ENCODE results near the gene TNPO3. TPM values are rescaled to one million over a fixed set of nuclear protein-coding genes. Genes with fewer than 3 reads are reported as not detected.

The TNPO3 gene
- polyA plus RNA-seq, 1 donor from 2014 or later = 47.7 TPM

DNA sequence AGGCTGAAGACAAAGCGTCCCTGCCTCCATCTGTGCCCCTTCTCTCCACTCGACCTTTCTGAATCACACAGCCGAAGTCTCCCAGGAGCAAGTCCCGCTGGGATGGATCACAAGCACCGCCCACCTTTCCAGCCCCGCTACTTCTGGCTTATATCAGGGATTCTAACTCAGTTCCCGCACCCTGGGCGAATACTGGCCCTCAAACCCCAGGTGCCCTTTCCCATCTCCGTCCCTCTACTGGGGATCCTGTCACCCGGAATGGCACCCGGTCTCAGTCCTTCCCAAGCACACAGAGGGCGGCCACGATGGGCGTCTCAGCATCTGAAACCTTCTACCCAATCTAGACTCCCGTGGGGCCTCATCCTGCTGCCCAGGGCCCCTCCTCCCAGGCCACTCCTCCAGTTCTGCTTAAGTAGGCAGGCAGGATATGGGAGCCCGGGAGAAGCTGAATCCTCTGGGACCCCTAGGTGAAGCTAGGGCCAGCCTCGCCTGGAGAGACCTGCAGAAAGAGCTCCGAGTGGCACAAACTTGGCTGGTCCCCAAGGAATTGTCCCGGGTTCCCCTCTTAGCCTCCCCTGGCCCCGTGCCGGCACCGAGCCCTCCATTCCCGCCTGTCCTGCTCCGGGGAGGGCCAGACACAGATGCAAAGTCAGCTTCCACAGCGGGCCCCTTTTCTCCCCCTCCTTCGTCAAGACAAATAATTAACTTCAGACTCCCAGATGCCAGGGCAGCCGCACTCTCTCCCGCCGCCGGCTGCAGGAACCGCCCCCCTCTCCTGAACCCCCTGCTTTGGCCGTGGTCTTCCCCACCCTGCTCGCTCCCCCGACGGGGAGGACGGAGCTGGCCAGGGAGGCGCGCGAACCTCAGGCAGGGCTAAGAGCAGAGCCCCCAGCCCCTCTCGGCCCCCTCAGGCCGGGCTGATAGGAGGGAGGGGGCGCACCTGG lies 145.0 kb downstream of the TNPO3 start:
- Histone ChIP-seq H4K20me1 (ENCODE audit: insufficient read depth) (no peaks in the 10 kb centered on the region), H3K27me3 (ENCODE audit: insufficient read depth, low read depth, low read length) (peaks cover 30% of the 10 kb centered on the region), H3K4me3 (ENCODE audit: low read length) (no peak overlapping the region), H3K79me2 (replicated peaks; ENCODE audit: insufficient read depth, low read length) (no peaks in the 10 kb centered on the region), H3K9ac (ENCODE audit: low read length) (no peak overlapping the region), H3K36me3 (ENCODE audit: insufficient read depth, low read length) (no peaks in the 10 kb centered on the region), H3K9me3 (ENCODE audit: low read length) (no peaks in the 10 kb centered on the region), H2AFZ (ENCODE audit: low read depth, low read length) (no peak overlapping the region), H3K27ac (ENCODE audit: low read length) (no peak overlapping the region), H3K4me2 (ENCODE audit: low read length) (no peak overlapping the region), H3F3A (ENCODE audit: insufficient read depth, low read length, poor library complexity, severe bottlenecking) (no peaks in the 10 kb centered on the region), H3K9me2 (ENCODE audit: insufficient read depth, low read length) (no peaks in the 10 kb centered on the region)
- TF ChIP-seq REST (IDR thresholded peaks at IDR 0.05; ENCODE audit: borderline replicate concordance) = no peak
- no peak for TF ChIP-seq POLR2AphosphoS5 (IDR thresholded peaks at IDR 0.05)
- no peak for TF ChIP-seq SMC3 (conservative IDR thresholded peaks at IDR 0.05; ENCODE audit: poor library complexity)
- TF ChIP-seq, protein P1, sequence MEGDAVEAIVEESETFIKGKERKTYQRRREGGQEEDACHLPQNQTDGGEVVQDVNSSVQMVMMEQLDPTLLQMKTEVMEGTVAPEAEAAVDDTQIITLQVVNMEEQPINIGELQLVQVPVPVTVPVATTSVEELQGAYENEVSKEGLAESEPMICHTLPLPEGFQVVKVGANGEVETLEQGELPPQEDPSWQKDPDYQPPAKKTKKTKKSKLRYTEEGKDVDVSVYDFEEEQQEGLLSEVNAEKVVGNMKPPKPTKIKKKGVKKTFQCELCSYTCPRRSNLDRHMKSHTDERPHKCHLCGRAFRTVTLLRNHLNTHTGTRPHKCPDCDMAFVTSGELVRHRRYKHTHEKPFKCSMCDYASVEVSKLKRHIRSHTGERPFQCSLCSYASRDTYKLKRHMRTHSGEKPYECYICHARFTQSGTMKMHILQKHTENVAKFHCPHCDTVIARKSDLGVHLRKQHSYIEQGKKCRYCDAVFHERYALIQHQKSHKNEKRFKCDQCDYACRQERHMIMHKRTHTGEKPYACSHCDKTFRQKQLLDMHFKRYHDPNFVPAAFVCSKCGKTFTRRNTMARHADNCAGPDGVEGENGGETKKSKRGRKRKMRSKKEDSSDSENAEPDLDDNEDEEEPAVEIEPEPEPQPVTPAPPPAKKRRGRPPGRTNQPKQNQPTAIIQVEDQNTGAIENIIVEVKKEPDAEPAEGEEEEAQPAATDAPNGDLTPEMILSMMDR (IDR thresholded peaks at IDR 0.05; ENCODE audit: poor library complexity, severe bottlenecking) = no peak
- no peak for TF ChIP-seq MXI1 (conservative IDR thresholded peaks at IDR 0.05; ENCODE audit: poor library complexity, severe bottlenecking)
- TF ChIP-seq TAF1 (IDR thresholded peaks at IDR 0.05; ENCODE audit: low read depth) = no peak
- TF ChIP-seq EZH2 (IDR thresholded peaks at IDR 0.05; ENCODE audit: borderline replicate concordance, insufficient read depth, low read length, poor library complexity, severe bottlenecking) = no peak
- no peak for TF ChIP-seq RAD21 (conservative IDR thresholded peaks at IDR 0.05)
- TF ChIP-seq EP300 (conservative IDR thresholded peaks at IDR 0.05; ENCODE audit: poor library complexity, severe bottlenecking) = no peak

GRCh38 chr7:128908750-128909624 lies 145.9 kb downstream of the TNPO3 start:
- Histone ChIP-seq H3K4me3 (ENCODE audit: low read length) (no peak overlapping the region), H4K20me1 (ENCODE audit: insufficient read depth) (no peaks in the 10 kb centered on the region), H3F3A (ENCODE audit: insufficient read depth, low read length, poor library complexity, severe bottlenecking) (no peaks in the 10 kb centered on the region), H3K4me2 (ENCODE audit: low read length) (no peak overlapping the region), H3K79me2 (replicated peaks; ENCODE audit: insufficient read depth, low read length) (no peaks in the 10 kb centered on the region), H3K27me3 (ENCODE audit: insufficient read depth, low read depth, low read length) (peaks cover 21% of the 10 kb centered on the region), H3K9ac (ENCODE audit: low read length) (no peak overlapping the region), H3K9me3 (ENCODE audit: low read length) (no peaks in the 10 kb centered on the region), H2AFZ (ENCODE audit: low read depth, low read length) (no peak overlapping the region), H3K27ac (ENCODE audit: low read length) (no peak overlapping the region), H3K36me3 (ENCODE audit: insufficient read depth, low read length) (no peaks in the 10 kb centered on the region), H3K9me2 (ENCODE audit: insufficient read depth, low read length) (no peaks in the 10 kb centered on the region)
- TF ChIP-seq REST (IDR thresholded peaks at IDR 0.05; ENCODE audit: borderline replicate concordance) = no peak
- no peak for TF ChIP-seq SMC3 (conservative IDR thresholded peaks at IDR 0.05; ENCODE audit: poor library complexity)
- TF ChIP-seq POLR2AphosphoS5 (IDR thresholded peaks at IDR 0.05) = no peak
- TF ChIP-seq TAF1 (IDR thresholded peaks at IDR 0.05; ENCODE audit: low read depth) = no peak
- TF ChIP-seq EP300 (conservative IDR thresholded peaks at IDR 0.05; ENCODE audit: poor library complexity, severe bottlenecking) = no peak
- TF ChIP-seq, protein P1 (IDR thresholded peaks at IDR 0.05; ENCODE audit: poor library complexity, severe bottlenecking) = no peak
- TF ChIP-seq RAD21 (conservative IDR thresholded peaks at IDR 0.05) = no peak
- no peak for TF ChIP-seq MXI1 (conservative IDR thresholded peaks at IDR 0.05; ENCODE audit: poor library complexity, severe bottlenecking)
- no peak for TF ChIP-seq EZH2 (IDR thresholded peaks at IDR 0.05; ENCODE audit: borderline replicate concordance, insufficient read depth, low read length, poor library complexity, severe bottlenecking)

Data from neural cell (in vitro differentiated cells).